ENCODE data around the gene FSTL5. TPM values are rescaled to one million over a fixed set of nuclear protein-coding genes. Genes with fewer than 3 reads are reported as not detected.

The FSTL5 gene
- total RNA-seq, 1 donor from 2014 or later = not detected

DNA sequence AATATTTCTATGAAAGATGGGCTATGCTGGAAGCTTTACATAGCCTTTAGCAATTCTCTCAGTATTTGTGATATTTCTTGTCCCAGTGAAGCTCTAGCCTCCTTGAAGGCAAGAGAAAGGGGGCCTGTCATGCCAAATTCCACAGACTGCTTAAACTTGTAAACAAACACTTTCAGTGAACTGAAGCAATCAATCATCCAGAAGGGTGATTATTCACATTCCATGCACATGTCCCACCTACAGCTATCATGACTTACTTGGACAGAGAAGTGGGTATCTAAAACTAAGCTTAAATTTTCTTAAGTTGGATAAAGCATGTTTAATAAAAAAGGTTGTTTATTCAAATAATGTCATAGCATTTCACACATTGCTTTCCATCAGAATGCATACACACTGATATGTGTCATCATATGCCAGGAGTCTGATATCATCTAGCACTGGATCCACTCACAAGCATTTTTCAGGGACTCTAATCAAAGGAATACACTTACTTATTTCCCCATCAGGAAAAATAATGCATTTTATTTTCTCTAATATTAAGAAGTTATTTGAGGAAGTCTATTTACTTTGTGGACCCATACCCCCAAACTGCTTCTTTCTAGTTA is 1.2 kb upstream of the FSTL5 start:
- no peaks in the 10 kb centered on the region for H3K27me3 Mint-ChIP-seq
- H3K4me1 Mint-ChIP-seq = peaks cover 8% of the 10 kb centered on the region

GRCh38 chr4:162162672-162163071 is 1.1 kb downstream of the FSTL5 start:
- CTCF ChIA-PET = no interaction called here
- TF ChIP-seq CTCF (IDR thresholded peaks at IDR 0.05) = no peak
- intact Hi-C loops (cut with micrococcal nuclease) = no loop called here

More for the DNA sequence above, 1.2 kb upstream of the FSTL5 start:
- Mint-ChIP-seq H3K36me3 (ENCODE audit: low read depth) (no peaks in the 10 kb centered on the region), H3K9me3 (no peaks in the 10 kb centered on the region), H3K4me3 (no peak overlapping the region), H3K27ac (no peak overlapping the region)
- DNase-seq = no peak
- ChIA-PET POLR2A (no interaction called here), CTCF (no interaction called here)
- intact Hi-C loops (cut with micrococcal nuclease) = no loop called here
- no peak for ATAC-seq (ENCODE audit: low read depth)
- TF ChIP-seq CTCF (IDR thresholded peaks at IDR 0.05) = no peak

GRCh38 chr4:162157241-162157640 is 6.6 kb downstream of the FSTL5 start:
- TF ChIP-seq CTCF (IDR thresholded peaks at IDR 0.05) = no peak
- intact Hi-C loops (cut with micrococcal nuclease) = no loop called here
- no peak for ATAC-seq (ENCODE audit: low read depth)
- Mint-ChIP-seq H3K4me1 (no peaks in the 10 kb centered on the region), H3K27me3 (no peaks in the 10 kb centered on the region), H3K27ac (no peak overlapping the region), H3K36me3 (ENCODE audit: low read depth) (no peaks in the 10 kb centered on the region), H3K4me3 (no peak overlapping the region), H3K9me3 (no peaks in the 10 kb centered on the region)
- DNase-seq = no peak
- CTCF ChIA-PET = no interaction called here
- POLR2A ChIA-PET = no interaction called here

More at GRCh38 chr4:162162672-162163071, 1.1 kb downstream of the FSTL5 start:
- ATAC-seq (ENCODE audit: low read depth) (no peak), DNase-seq (no peak)
- no peaks in the 10 kb centered on the region for H3K27me3 Mint-ChIP-seq
- H3K4me3 Mint-ChIP-seq = no peak overlapping the region
- H3K27ac Mint-ChIP-seq = no peak overlapping the region
- peaks cover 8% of the 10 kb centered on the region for H3K4me1 Mint-ChIP-seq
- POLR2A ChIA-PET = no interaction called here
- no peaks in the 10 kb centered on the region for H3K36me3 Mint-ChIP-seq (ENCODE audit: low read depth)
- no peaks in the 10 kb centered on the region for H3K9me3 Mint-ChIP-seq

DNA sequence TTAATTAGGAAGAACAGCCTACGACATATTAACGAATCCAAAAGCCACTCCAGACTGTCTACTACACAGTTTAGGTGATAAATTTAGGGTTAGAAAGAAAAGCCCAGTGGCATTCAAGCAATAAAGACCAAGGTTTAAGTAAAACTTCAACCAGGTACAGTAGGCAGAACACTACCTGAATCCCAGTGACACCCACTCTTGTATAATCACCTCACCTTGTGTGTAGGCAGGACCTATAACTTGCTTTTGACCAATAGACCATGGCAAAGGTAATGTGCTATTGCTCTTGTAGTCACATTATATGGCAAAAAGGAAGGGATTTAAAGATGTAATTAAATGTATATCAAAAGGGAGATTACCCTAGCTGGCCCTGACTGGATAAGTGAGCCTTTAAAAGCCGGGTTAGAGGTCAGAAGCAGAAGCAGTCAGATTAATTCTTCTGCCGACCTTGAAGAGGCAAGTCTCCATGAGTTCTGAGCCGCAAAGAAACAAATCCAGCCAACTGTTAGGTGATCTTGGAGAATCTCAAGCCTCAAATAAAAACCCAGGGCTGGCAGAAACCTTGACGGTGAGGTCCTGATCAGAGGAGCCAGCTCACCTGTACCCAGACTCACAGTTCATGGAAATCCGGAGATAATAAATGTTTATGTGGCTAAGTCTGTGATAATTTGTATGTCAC is 8.8 kb downstream of the FSTL5 start:
- no peak overlapping the region for H3K4me3 Mint-ChIP-seq
- DNase-seq (no peak), ATAC-seq (ENCODE audit: low read depth) (no peak)
- TF ChIP-seq CTCF (IDR thresholded peaks at IDR 0.05) = no peak
- H3K27ac Mint-ChIP-seq = no peak overlapping the region
- intact Hi-C loops (cut with micrococcal nuclease) = no loop called here
- H3K36me3 Mint-ChIP-seq (ENCODE audit: low read depth) = no peaks in the 10 kb centered on the region
- H3K4me1 Mint-ChIP-seq = no peaks in the 10 kb centered on the region
- ChIA-PET CTCF (no interaction called here), POLR2A (no interaction called here)
- no peaks in the 10 kb centered on the region for H3K27me3 Mint-ChIP-seq
- no peaks in the 10 kb centered on the region for H3K9me3 Mint-ChIP-seq

GRCh38 chr4:162151850-162152249 is 11.9 kb downstream of the FSTL5 start:
- intact Hi-C loops (cut with micrococcal nuclease) = no loop called here
- no peak overlapping the region for H3K27ac Mint-ChIP-seq
- no peak overlapping the region for H3K4me3 Mint-ChIP-seq
- DNase-seq = no peak
- TF ChIP-seq CTCF (IDR thresholded peaks at IDR 0.05) = no peak
- ChIA-PET CTCF (no interaction called here), POLR2A (no interaction called here)
- no peak for ATAC-seq (ENCODE audit: low read depth)
- no peaks in the 10 kb centered on the region for H3K4me1 Mint-ChIP-seq
- H3K36me3 Mint-ChIP-seq (ENCODE audit: low read depth) = no peaks in the 10 kb centered on the region
- no peaks in the 10 kb centered on the region for H3K27me3 Mint-ChIP-seq
- no peaks in the 10 kb centered on the region for H3K9me3 Mint-ChIP-seq
